T-helper 1 cell (primary cell): ENCODE results near the gene ADAMTSL3.
"Not testable (repeated sequence)": the region's sequence is repeated elsewhere in the genome, so short reads cannot be mapped to it uniquely, and the experiment has no call there.

ENCODE experiments used
- DNase-seq, 5 donors: peaks; one replicate each; pipeline ENCODE4 v3.0.0-alpha.2; 2012 to 2020

ADAMTSL3 gene

DNA sequence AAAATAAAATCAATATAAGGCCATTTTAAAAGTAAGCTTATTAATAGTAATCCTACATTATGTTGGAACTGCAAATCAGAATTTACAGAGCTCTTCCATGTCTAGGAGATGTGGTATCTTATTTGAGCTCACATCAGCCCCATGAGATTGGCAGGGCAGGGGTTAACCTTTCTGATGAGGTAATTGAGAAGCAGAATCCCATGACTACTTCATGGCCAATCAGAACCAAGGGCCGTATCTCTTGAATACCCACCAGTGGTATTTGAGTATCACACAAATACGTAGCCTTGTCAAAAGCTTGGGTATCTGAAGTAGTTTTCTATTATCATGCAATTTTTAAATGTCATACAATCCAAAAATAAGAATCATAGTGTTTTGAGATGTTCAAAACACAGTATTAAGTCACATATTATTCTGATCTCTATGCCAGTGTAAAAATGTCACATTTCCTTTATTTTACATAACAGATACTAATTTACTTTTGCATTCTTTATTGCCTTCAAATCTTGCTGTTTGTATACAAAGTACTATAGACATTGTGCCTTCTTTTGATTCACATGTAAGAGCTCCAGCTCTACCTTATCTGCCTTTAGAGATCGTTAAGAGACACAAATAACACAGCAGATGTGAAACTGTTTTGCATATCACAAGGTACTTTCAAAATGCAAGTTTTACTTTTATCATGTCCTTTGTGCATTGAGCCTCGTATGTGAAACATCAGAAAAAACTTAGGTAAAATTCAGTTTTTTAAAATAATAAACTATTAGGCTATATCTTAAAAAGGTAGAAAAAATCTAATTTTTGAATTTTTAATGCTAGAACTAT, 329.9 kb downstream of the ADAMTSL3 start:
- no peak for DNase-seq

DNA sequence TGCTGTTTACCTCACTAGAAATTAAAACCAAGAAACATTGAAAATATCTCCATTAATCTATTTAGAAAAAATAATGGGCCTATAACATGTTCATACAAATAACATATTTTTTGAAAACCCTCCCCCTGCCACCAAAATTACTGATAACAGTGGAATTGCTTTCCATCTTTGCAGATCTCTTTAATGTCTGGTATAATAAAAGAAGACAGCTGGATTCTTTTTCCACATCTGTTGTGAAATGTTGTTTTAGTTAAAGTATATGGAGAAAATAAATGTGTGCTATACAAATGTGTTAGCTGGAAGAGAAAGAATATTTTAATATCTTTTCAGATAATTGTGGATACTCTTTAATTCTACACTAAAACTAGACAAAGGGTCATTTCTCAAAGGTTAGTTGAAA, 330.7 kb downstream of the ADAMTSL3 start:
- no peak for DNase-seq

DNA sequence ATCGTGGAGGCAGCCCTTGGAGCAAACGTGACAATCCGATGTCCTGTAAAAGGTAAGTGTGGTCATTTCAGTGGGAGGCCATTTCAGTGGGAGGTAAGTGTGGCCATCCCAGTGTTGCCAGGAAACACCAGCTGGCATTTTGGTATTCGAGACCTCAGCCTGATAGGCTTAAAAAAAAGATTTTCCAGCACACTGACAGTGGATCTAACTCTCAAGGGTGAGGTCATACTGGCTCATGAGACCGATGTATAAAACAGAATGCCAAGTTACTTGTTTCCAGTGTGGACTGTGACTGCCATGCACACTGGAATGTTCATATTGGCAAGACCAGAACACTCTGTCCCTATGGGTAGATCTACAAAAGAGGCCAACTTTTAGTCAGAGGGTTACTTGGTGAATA, 337.2 kb downstream of the ADAMTSL3 start:
- no peak for DNase-seq

DNA sequence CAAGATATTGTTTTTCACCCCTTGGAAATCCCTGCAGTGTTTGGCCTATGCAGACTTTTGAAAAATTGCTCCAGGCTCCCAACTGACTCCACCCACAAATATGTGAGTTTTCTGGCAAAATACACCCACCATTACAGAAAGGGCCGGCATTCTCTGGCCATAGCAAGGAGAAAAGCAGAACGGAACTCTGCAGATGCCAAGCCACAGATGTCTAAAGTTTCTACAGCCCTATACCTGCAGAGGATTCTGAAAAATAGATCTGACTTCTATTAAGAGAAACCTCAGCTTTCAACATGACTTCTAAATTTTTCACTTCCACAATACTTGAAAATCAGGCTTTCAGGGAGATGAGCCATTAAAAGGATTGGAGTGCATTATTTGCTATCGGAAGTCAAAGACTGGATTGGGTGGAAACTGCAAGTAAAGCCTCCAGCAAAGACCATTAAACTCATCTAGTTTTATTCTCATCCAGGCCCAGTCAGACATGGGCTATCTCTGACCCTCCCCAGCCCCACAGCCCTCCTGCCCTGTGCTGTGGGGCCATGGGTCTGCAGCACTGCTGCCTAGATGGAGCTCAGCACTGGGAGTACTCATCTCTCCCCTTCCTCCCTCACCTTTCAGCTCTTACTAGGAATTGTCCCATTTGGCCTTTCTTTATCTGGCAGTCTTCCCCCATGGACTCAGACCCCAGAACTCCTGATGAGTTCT, 338.6 kb downstream of the ADAMTSL3 start:
- no peak for DNase-seq

DNA sequence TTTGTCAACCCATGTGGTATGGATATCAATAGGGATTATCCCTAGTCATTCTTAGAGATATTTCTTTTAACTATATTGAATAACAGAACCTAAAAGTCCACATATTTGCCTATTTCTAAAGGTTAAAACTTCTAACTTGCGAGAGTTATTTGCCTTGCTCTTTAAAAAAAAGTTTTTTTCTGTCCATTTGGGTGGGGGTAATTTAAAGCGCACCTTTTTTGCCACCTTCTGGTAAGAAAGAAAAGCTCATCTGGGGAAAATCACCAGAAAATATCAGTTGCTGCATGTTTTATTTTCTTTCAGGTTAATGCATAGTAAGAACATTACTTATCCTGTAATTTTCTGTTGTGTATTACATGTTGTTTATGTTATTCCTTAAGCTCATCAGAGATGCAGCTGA, 339.7 kb downstream of the ADAMTSL3 start:
- no peak for DNase-seq

DNA sequence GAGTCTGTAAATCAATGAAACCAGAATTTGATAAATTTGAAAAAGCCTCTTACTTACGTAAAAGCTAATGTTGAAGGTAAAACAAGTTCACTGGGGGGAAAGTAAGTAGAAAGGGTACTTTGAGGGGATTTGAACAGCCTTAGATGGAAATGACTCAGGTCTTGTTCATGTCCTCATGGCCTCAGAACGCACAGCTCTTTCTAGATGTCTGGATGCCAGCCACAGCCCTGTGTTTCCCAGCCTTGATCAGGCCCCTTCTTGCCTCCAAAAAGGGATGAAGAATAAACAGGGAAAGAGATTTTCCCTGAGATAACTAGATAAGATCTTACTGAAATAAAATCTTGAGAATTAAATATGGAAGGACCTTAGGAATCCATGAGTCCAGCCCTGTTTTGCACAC, 344.6 kb downstream of the ADAMTSL3 start:
- DNase-seq: no peak

DNA sequence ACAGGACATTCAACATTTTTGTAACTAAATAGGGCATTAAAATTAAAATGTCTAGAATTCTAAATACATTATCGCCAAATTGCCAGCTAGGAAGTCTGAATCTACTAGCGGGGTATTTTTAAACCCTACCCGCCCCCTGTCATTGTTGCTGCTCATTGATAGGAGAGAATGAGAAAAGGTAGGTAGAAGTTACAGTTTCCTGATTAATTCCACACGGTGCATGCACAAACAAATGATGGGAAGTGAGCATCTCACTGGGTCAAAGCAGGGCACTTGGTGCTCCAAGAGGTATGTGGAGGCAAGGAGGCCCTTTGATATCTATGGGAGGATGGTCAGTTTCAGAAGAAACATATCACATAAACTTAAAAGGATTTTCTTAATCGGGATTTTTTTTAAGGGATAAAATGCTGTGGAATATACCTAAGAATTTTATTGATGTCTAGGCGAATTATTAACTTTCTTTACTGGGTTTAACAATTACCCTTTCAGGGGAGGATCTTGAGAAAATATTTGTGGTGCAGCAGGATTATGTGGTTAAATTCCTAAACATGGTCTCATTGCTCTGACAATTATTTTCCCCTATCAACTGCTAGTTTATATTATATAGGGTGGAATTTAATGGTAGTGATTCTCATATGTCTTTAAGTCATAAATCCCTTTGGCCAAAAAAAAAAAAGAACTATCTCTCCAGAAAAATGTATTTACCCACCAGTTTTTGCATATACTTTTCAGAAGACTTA, 345.6 kb downstream of the ADAMTSL3 start:
- DNase-seq: no peak

DNA sequence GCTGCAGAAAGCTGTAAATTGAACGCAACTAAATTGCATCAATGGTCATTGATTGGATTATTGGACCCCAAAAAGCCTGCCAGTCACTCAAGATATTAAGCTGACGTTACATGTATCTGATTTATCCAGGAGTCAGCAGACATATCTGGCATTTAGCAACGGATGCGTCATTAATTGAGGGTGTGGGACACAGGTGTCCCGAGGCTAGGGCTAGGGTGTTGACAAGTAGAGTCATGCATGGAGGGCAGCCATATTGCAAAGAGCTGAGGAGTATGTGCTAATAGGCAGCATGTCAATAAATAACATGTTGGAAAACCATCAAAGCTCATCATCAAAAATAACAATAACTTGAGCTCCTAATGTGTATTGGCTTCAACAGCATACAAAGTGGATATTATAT, 347.1 kb downstream of the ADAMTSL3 start:
- DNase-seq: no peak

DNA sequence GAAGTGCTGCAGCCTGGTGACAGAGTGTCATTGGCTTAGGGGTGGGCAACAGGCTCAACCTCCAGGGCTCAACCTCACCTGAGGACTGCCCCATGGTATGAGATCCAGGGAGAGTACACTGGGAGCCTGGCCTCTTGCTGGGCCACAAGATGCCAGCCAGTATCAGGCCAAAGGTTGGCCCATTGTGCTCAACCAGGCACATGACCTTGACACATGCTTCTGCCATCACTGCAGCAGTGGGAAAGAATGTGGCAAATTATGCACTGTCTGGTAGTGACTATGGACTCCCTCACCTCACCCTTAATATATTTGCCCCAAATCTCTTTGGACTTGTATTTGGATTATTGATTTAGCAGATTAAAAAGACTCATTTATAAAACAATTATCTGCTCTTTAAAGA, 347.7 kb downstream of the ADAMTSL3 start:
- DNase-seq: no peak

DNA sequence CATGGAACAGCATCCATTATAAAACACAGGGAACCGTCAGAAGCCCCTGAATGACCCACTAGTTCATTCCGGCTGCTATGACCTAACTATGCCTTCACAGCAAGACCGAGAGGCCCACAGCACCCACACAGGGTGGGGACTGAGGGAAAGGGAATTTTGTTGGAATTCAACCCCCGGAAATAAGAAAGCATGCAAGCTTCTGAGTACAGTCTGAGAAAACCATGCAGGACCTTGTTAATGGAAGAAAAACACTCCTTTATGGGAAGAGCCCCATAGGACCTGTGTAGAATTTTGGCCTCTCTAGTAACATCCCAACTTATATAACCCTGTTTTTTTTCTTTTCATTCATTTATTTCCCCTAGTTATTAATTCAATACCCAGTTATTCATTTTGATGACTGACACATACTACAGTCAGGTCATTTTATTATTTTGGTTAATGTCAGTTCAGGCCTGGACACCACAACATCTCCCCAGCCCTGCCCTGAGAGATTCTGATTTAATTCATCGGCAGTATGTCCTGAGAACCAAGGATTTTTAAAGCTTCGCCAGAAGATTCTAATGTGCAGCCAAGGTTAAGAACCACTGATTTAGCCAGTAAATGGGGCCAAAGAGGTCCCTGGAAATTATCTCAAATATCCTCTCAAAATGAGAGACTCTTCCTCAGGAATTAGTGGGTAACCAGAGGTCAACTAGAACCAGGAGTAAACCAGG, 350.0 kb downstream of the ADAMTSL3 start:
- no peak for DNase-seq

DNA sequence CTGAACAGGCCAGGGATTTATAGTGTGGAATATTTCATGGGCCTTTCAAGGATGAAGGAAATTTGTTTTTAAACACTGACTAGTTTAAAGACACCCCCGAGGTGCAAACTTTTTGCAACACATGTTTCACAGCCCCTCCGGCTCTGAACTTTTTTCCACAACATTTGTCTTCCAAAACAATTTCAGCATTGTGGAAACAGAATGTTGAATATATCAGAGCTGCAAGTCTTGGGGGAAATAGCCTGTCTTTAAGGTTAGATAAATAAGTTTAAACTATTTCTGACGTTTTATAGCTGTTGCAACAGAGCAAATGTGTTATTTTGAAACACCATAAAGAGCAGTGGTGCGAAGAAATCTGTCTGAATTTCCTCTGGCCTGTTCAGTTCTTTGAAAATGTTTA, 352.5 kb downstream of the ADAMTSL3 start:
- DNase-seq: no peak

DNA sequence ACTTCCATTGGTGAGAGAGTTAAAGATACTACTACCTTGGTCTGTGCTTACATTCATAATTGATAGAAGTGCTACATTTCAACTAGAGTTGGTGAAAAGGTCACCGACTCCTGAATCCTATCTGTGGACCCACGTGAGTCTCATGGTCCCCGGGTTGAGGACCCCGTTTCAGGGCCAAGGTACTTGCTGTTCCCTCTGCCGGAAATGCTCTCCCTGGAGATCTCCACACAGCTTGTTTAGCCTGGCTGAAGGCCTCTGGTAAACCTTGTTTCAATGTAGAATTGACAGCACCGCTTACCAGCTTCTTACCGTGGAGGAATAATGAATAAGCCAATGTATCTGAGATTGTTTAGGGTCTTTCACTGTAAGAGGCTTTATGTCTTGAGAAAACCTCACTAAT, 355.7 kb downstream of the ADAMTSL3 start:
- DNase-seq: no peak

DNA sequence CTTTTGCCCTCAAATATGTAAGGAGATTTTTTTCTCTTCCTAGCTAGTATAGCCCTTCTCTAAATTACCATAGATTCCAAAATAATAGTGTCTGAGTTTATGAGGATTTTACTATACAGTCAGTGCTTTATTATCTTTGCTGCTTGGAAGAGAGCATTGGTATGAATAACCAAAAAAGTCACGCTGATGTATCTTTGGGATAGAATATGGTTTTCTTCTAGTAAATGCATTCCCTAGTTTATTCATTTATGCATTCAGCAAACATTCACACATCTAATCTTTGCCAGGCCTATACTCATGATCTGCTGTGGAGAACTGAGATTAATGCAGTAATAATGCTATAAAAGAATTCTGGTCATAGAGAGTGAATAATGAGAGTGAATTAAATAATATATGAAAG, 356.3 kb downstream of the ADAMTSL3 start:
- DNase-seq: no peak

DNA sequence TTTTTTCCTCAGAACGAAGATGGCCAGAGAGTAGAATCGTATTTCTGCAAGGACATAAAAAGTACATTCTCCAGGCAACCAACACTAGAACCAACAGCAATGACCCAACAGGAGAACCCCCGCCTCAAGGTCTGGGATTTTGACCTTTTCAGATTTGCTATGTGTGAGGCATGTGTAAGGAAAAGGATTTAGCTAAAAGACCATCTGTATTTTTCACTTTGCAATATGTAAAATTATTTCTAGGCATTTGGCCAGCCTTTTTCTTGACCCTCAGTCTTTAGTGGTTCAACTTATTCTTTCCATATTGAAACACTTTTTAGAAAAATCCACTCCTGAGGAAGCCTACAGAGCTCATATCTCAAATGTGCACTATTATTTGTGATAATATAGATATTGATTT, 362.4 kb downstream of the ADAMTSL3 start:
- DNase-seq: no peak

DNA sequence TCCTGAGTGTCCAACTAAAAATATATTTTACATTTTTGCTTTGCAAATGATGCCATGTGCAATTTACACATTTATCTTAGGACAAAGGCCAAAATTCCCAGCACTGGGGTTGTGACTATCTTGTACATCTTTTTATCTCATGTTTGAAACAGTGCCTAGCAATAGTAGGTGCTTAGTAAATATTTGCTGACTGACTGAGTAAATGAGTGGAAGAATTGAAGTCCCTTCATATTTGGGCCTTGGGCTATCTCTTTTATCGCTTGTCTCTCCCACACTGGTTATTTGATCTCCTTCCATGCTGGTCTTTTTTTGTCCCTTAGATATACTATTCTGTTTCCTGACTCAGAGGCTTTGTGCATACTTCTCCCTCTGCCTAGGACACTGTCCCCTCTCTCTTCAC, 368.6 kb downstream of the ADAMTSL3 start:
- DNase-seq: no peak

DNA sequence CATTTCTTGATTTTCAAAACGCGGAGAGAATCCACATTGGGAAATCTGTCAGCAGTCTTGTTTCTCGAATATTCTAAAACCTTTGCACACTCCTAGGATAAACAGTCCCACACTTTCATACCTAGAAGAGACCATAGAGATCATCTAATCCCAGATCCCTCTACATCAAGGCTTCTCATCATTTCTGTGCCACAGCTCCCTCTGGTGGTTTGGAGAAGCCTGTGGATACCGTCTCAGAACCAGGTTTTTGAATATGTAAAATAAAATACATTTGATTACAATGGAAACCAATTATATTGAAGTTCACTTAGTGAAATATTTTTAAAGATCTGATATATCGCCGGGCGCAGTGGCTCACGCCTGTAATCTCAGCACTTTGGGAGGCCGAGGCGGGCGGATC, 369.7 kb downstream of the ADAMTSL3 start:
- DNase-seq: peak in 1 of 5 donors; percentile 4

DNA sequence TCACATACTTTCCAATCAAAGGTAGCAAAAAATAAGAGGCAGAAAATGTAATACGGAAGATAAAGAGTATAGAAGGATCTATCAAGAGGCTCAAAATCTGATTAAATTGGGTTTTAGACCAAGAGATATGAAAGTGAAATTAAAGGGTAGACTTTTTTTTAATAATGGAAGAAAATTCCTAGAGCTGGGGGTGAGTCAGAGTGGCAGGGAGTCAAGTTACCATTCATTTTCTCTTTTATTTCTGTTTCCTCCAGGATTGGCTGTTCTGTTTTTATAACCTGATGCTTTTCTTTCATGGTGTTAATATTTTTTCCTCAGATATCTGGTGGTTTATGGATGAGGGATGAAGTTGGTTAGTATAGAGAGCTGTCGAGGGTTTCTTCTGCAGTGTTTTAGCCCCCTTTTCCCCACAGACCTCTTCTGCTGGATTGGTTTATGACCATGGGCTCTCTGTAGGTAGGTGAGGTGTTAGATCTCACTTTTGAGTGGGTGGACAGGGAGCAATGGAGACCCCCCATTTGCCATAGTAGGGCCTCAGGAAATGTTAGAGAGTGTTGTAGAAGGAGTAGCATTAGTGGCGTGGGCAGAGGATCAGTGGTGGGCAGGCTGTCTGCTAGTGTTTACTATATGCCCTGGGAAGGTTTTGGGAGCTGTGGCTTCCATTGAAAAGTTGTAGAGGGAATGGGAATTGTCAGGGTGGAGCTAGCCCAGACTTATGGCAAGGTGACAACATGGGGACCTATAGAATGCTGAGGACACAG, 380.1 kb downstream of the ADAMTSL3 start:
- DNase-seq: no peak

DNA sequence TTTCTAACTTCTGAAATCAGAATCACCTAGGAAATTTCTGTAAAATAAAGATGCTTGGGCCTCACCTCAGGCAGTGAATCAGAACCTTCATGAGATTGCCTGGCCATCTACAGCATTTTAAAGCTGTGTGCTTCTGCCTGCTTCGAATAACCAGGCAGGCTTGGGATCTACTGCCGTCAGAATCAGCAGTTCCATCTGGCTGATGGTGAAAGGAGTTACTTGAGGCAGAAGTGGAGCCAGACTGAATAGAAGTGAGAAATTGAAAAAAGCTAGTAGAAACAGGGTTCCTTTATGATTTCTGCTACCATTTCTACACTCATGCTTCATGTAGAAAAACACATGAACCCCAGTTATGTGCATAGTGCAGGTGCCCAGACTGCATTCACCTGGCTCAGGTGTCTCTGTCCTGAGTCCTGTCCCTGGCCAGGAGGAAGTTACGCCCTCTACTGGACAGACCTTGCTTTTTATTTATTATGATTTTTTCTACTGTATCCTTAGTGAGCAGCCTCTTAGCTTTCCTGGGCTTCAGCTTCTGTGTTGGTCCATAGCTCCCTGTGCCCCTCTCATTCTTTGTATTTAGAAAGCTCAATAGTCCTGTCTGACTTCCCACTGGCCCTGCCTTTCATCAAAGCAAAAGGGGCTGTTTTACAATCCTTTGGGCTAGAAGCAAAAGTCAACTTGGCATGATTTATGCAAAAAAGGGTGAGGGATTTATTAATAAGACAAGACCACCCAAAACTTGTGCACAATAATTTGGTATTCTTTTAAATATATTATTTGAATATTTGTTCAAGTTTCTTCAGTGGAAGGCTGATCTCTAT, 380.9 kb downstream of the ADAMTSL3 start:
- no peak for DNase-seq

DNA sequence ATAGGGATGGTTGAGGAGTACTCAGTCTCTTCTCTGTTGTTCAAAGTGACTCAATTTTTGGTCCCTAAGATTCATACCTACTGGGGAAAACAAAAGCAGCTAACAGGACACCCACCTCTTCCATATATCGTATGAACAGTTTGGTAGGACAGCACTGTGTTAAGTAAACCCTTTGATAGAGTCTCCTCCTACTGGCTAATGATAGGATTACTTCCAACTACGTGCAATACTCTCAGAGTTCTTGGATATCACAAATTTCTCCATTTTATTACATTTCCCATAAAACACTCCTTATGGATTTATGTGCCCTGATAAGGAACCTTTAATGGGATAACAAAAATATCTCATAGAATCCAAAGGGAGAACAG, 381.5 kb downstream of the ADAMTSL3 start:
- DNase-seq: no peak

DNA sequence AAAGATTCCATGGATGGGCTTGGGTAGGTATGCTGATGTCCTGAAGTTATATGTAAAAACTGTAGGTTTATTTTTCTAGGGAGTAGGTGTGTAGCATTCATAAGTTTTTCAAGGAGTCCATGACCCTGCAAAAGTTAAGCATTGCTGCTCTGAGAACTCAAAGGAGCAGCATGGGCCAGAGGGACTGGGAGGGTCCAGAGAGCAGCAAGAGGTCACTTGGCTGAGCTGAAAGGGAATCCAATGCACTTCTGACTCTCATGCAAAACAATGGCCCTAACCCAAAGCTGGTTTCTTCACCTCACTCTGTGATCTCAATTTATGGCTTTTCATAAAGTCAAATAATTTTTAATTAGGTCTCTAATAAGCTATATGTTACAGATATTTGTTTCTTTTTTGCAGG, 383.4 kb downstream of the ADAMTSL3 start:
- no peak for DNase-seq

DNA sequence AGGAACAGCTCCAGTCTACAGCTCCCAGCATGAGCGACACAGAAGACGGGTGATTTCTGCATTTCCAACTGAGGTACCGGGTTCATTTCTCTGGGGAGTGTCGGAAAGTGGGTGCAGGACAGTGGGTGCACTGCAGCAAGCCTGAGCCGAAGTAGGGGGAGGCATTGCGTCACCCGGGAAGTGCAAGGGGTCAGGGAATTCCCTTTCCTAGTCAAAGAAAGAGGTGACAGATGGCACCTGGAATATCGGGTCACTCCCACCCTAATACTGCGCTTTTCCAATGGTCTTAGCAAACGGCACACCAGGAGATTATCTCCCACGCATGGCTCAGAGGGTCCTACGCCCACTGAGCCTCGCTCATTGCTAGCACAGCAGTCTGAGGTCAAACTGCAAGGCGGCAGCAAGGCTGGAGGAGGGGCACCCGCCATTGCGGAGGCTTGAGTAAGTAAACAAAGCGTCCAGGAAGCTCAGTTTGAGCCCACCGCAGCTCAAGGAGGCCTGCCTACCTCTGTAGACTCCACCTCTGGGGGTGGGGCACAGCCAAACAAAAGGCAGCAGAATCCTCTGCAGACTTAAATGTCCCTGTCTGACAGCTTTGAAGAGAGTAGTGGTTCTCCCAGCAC, 388.6 kb downstream of the ADAMTSL3 start:
- not testable (repeated sequence) for DNase-seq
